Measurements from ENCODE around the gene TBC1D5. TPM values are rescaled to one million over a fixed set of nuclear protein-coding genes. Genes with fewer than 3 reads are reported as not detected.

The TBC1D5 gene
- total and polyA plus RNA-seq, 2 of the 8 experiments (the other 6 are each of a cell fraction or from before 2014, with no cell fraction given): 11.0 to 22.9 TPM

DNA sequence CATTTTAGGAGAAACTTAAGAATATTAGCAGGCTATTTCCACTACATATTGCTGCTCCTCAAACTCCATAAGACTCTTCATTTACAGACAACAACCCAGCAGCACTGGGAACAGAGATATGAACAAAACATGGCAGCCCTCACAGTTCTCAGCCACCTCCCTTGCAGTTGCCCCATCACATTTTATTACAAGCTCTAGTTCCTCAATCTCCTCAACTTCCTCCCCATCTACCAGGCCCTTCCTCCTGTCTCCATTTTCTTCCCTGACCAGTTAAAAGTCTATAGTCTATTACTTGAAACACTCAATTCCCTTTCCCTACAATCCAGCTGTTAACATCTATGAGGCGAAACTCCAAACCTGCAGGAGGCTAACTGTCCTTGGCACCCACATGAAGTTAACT lies 412.5 kb downstream of the TBC1D5 start:
- Histone ChIP-seq H4K5ac (ENCODE audit: insufficient read length, low read depth, low read length) (no peak overlapping the region), H3K27ac (ENCODE audit: low read depth, low read length) (no peak overlapping the region), H4K91ac (replicated peaks; ENCODE audit: insufficient read length, low read length) (no peak overlapping the region), H3K36me3 (ENCODE audit: control insufficient read depth in 2 of 4, insufficient read depth in 4 of 4, low read length in 3 of 4) (no peaks in the 10 kb centered on the region), H3K79me2 (ENCODE audit: control insufficient read depth in 1 of 2, insufficient read depth in 2 of 2, low read length in 2 of 2) (no peaks in the 10 kb centered on the region), H2BK20ac (ENCODE audit: low read length) (no peak overlapping the region), H2AK5ac (ENCODE audit: low read depth, low read length) (no peak overlapping the region), H3K4me2 (ENCODE audit: insufficient read depth in 1 of 2, low read depth in 2 of 2, low read length in 2 of 2) (no peak overlapping the region), H2BK5ac (ENCODE audit: low read depth, low read length) (no peak overlapping the region), H3K9me3 (ENCODE audit: insufficient read depth in 2 of 2, low read depth in 1 of 2, low read length in 1 of 2) (no peaks in the 10 kb centered on the region), H2BK120ac (replicated peaks; ENCODE audit: low read depth, low read length) (no peak overlapping the region), H2AFZ (ENCODE audit: low read length) (no peak overlapping the region), H3K79me1 (ENCODE audit: low read depth, low read length) (no peaks in the 10 kb centered on the region), H3K4me1 (replicated peaks in 1 of 4; ENCODE audit: control insufficient read depth in 3 of 4, insufficient read depth in 4 of 4, low read length in 3 of 4) (peaks cover 0 to 2% (median 0%) of the 10 kb centered on the region in 4 experiments; a peak in 1 of 7 replicates), H3K4me3 (ENCODE audit: extremely low read depth in 1 of 4, insufficient read depth in 2 of 4, low read depth in 3 of 4, low read length in 4 of 4) (no peak overlapping the region), H3K14ac (ENCODE audit: insufficient read length) (no peak overlapping the region), H3K4ac (replicated peaks; ENCODE audit: insufficient read length, low read depth, low read length) (no peak overlapping the region), H4K8ac (ENCODE audit: extremely low read depth, insufficient read depth, low read length) (no peak overlapping the region), H2BK15ac (ENCODE audit: low read length) (no peak overlapping the region), H2BK12ac (ENCODE audit: low read depth, low read length) (no peak overlapping the region), H3K56ac (replicated peaks; ENCODE audit: insufficient read length, low read depth, low read length) (no peak overlapping the region), H3K27me3 (replicated peaks in 1 of 4; ENCODE audit: control insufficient read depth in 3 of 4, extremely low read depth in 1 of 4, insufficient read depth in 3 of 4, low read length in 3 of 4) (no peaks in the 10 kb centered on the region), H3K23ac (ENCODE audit: insufficient read length) (no peak overlapping the region), H4K20me1 (replicated peaks in 1 of 2; ENCODE audit: control insufficient read depth in 1 of 2, insufficient read depth in 2 of 2, low read length in 2 of 2) (no peaks in the 10 kb centered on the region), H3K18ac (ENCODE audit: extremely low read depth, low read length) (no peak overlapping the region), H3K9ac (replicated peaks in 1 of 4; ENCODE audit: extremely low read depth in 1 of 4, low read depth in 3 of 4, low read length in 3 of 4) (no peak overlapping the region), H3K23me2 (ENCODE audit: low read depth, low read length) (peaks cover 2% of the 10 kb centered on the region; the same call in 1 of the 2 replicates)
- DNase-seq (ENCODE audit: low read depth in 1 of 2, low spot score in 2 of 2): no peak
- CTCF ChIA-PET (ENCODE audit: partially characterized antibody): interaction anchor here (0.6 to 1.3 kb wide), 4 partner anchors 16 to 511 kb away, joined by 3 read pairs; no protein-coding TSS in a partner anchor
- FAIRE-seq: no peak
- WGBS, 2 experiments (ENCODE audit: extremely low coverage in 1 of 2, insufficient coverage in 1 of 2, insufficient read length in 1 of 2, insufficient replicate concordance in 2 of 2, low coverage in 1 of 2, low lambda C conversion rate in 2 of 2, missing lambda C conversion rate in 1 of 2): 82% methylated on average over 1 of the region's 1 CpG; no CpG with 5 or more reads in 1 of the 2 experiments
- POLR2A ChIA-PET (ENCODE audit: partially characterized antibody): no interaction called here
- TF ChIP-seq NANOG (IDR thresholded peaks at IDR 0.05; ENCODE audit: insufficient read depth, low read depth, low read length, poor library complexity, severe bottlenecking) (no peak), HDAC2 (IDR thresholded peaks at IDR 0.05; ENCODE audit: borderline replicate concordance in 1 of 2, low read depth in 2 of 2, low read length in 2 of 2) (no peak), EP300 (IDR thresholded peaks at IDR 0.05; ENCODE audit: borderline replicate concordance in 1 of 2, low read depth in 2 of 2, low read length in 2 of 2) (no peak), ASH2L (IDR thresholded peaks at IDR 0.05; ENCODE audit: low read length) (no peak), POLR2AphosphoS5 (IDR thresholded peaks at IDR 0.05; ENCODE audit: low read depth, low read length) (no peak), CHD2 (IDR thresholded peaks at IDR 0.05; ENCODE audit: low read length) (no peak), JUND (IDR thresholded peaks at IDR 0.05; ENCODE audit: low read length) (no peak), GABPA (IDR thresholded peaks at IDR 0.05; ENCODE audit: borderline replicate concordance, insufficient read depth, low read length) (no peak), TEAD4 (IDR thresholded peaks at IDR 0.05; ENCODE audit: low read depth, low read length) (no peak)
- TF ChIP-seq, protein P1, sequence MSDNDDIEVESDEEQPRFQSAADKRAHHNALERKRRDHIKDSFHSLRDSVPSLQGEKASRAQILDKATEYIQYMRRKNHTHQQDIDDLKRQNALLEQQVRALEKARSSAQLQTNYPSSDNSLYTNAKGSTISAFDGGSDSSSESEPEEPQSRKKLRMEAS (IDR thresholded peaks at IDR 0.05): no peak
- TF ChIP-seq, protein P2, sequence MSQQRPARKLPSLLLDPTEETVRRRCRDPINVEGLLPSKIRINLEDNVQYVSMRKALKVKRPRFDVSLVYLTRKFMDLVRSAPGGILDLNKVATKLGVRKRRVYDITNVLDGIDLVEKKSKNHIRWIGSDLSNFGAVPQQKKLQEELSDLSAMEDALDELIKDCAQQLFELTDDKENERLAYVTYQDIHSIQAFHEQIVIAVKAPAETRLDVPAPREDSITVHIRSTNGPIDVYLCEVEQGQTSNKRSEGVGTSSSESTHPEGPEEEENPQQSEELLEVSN (IDR thresholded peaks at IDR 0.05): no peak
- TF ChIP-seq, protein P3, sequence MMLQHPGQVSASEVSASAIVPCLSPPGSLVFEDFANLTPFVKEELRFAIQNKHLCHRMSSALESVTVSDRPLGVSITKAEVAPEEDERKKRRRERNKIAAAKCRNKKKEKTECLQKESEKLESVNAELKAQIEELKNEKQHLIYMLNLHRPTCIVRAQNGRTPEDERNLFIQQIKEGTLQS (IDR thresholded peaks at IDR 0.05; ENCODE audit: insufficient read depth, low read depth, low read length): no peak
